Neuronal stem cell (in vitro differentiated cells): ENCODE results near the gene RNASE8.
A peak's percentile ranks its signal among the peaks of the same experiment; 100 is the strongest.

Source experiments
- DNase-seq: peaks from one replicate; pipeline ENCODE4 v3.0.0-alpha.2; 2013; ENCODE audit warnings: low spot score
- H2AFZ ChIP-seq: one replicate; pipeline ENCODE4 v1.6.1; 2013; ENCODE audit warnings: mild to moderate bottlenecking, low read length, inconsistent platforms
- H2AK5ac ChIP-seq: 2 replicates; pipeline ENCODE4 v1.6.1; 2013; ENCODE audit warnings: low read depth, mild to moderate bottlenecking, inconsistent platforms, low read length, moderate library complexity, mixed read lengths
- H2BK120ac ChIP-seq: 2 replicates; pipeline ENCODE4 v1.6.1; 2013; ENCODE audit warnings: low read depth, mild to moderate bottlenecking, inconsistent platforms, low read length, moderate library complexity, mixed read lengths
- H2BK12ac ChIP-seq: one replicate; pipeline ENCODE4 v1.6.1; 2013; ENCODE audit warnings: low read length, inconsistent platforms
- H2BK15ac ChIP-seq: 2 replicates; pipeline ENCODE4 v1.6.1; 2013; ENCODE audit warnings: mild to moderate bottlenecking, low read length, inconsistent platforms, mixed read lengths
- H2BK5ac ChIP-seq: one replicate; pipeline ENCODE4 v1.6.1; 2013; ENCODE audit warnings: inconsistent platforms, mild to moderate bottlenecking, low read length, moderate library complexity
- H3K14ac ChIP-seq: one replicate; pipeline ENCODE4 v1.6.1; 2013; ENCODE audit warnings: low read length, inconsistent platforms
- H3K18ac ChIP-seq: 2 replicates; pipeline ENCODE4 v1.6.1; 2013; ENCODE audit warnings: low read length, inconsistent platforms
- H3K23ac ChIP-seq: 2 replicates; pipeline ENCODE4 v1.6.1; 2013; ENCODE audit warnings: low read depth, mild to moderate bottlenecking, mixed read lengths, low read length, inconsistent platforms; ENCODE audit not compliant: poor library complexity
- H3K27ac ChIP-seq: replicated peaks from 3 replicates; pipeline ENCODE4 v1.5.1; 2013; ENCODE audit warnings: low read length, inconsistent platforms
- H3K27me3 ChIP-seq, 3 experiments: 2 replicates each; pipeline ENCODE4 v1.6.1; 2013; ENCODE audit warnings: low read length in 3 of 3, mild to moderate bottlenecking in 2 of 3, inconsistent platforms in 1 of 3, low read depth in 1 of 3, mixed read lengths in 1 of 3, moderate library complexity in 1 of 3; ENCODE audit not compliant: control insufficient read depth in 3 of 3, insufficient read depth in 3 of 3
- H3K36me3 ChIP-seq, 2 donors: replicated peaks in 1 of 2; 2 replicates each; pipeline ENCODE4 v1.6.1; 2013; ENCODE audit warnings: low read length in 2 of 2; ENCODE audit not compliant: control insufficient read depth in 2 of 2, insufficient read depth in 2 of 2
- H3K4ac ChIP-seq: 2 replicates; pipeline ENCODE4 v1.6.1; 2013; ENCODE audit warnings: inconsistent platforms, mild to moderate bottlenecking, low read length, moderate library complexity
- H3K4me1 ChIP-seq, 2 donors: 1 replicate in 1 of 2; 2 replicates in 1 of 2; pipeline ENCODE4 v1.6.1; 2013; ENCODE audit warnings: low read length in 2 of 2, low read depth in 1 of 2; ENCODE audit not compliant: control insufficient read depth in 2 of 2, insufficient read depth in 1 of 2
- H3K4me2 ChIP-seq: one replicate; pipeline ENCODE4 v1.6.1; 2013; ENCODE audit warnings: mild to moderate bottlenecking, low read length, inconsistent platforms; ENCODE audit not compliant: insufficient read depth, poor library complexity, severe bottlenecking
- H3K4me3 ChIP-seq, 2 donors: 2 replicates each; pipeline ENCODE4 v1.5.1; 2013; ENCODE audit warnings: low read length in 2 of 2, mild to moderate bottlenecking in 2 of 2, inconsistent platforms in 1 of 2, moderate library complexity in 1 of 2
- H3K79me1 ChIP-seq: one replicate; pipeline ENCODE4 v1.6.1; 2013; ENCODE audit warnings: low read depth, mild to moderate bottlenecking, inconsistent platforms, low read length, moderate library complexity
- H3K9ac ChIP-seq: one replicate; pipeline ENCODE4 v1.6.1; 2013; ENCODE audit warnings: mild to moderate bottlenecking, low read depth, low read length, inconsistent platforms; ENCODE audit not compliant: poor library complexity
- H3K9me3 ChIP-seq, 2 donors: replicated peaks in 1 of 2; 2 replicates each; pipeline versions ENCODE3 to v1.6.1; 2013; ENCODE audit warnings: low read length in 2 of 2, mild to moderate bottlenecking in 2 of 2, inconsistent platforms in 1 of 2, low read depth in 1 of 2, mixed read lengths in 1 of 2, moderate library complexity in 1 of 2; ENCODE audit not compliant: control insufficient read depth in 2 of 2, insufficient read depth in 1 of 2
- H4K8ac ChIP-seq: one replicate; pipeline ENCODE4 v1.6.1; 2013; ENCODE audit warnings: low read depth, mild to moderate bottlenecking, inconsistent platforms, low read length, moderate library complexity
- H4K91ac ChIP-seq: one replicate; pipeline ENCODE4 v1.6.1; 2013; ENCODE audit warnings: low read length, low read depth, mild to moderate bottlenecking, inconsistent platforms; ENCODE audit not compliant: poor library complexity
- WGBS, 2 donors: extraction: QIAGEN DNeasy Blood & Tissue Kit; methylation state at CpG; one replicate each; pipeline ENCODE4 v1.1.7; 2013; ENCODE audit warnings: missing lambda C conversion rate in 2 of 2, mixed read lengths in 1 of 2; ENCODE audit not compliant: insufficient read length in 2 of 2, insufficient replicate concordance in 1 of 2; ENCODE audit errors: extremely low coverage in 2 of 2; 5-methylcytosine and 5-hydroxymethylcytosine counted together

Gene RNASE8

GRCh38 chr14:21054768-21055145, 2.9 kb upstream of the RNASE8 start:
- no peak overlapping the region for H2BK12ac ChIP-seq
- no peak overlapping the region for H3K4ac ChIP-seq
- no peak overlapping the region for H2AFZ ChIP-seq
- H3K4me3 ChIP-seq: no peak overlapping the region
- peaks cover 0 to 33% (median 0%) of the 10 kb centered on the region in 3 experiments for H3K27me3 ChIP-seq
- no peak overlapping the region for H2AK5ac ChIP-seq
- H3K79me1 ChIP-seq: no peaks in the 10 kb centered on the region
- H3K27ac ChIP-seq: no peak overlapping the region
- no peak overlapping the region for H3K18ac ChIP-seq
- no peak overlapping the region for H3K23ac ChIP-seq
- WGBS, 2 donors: no CpG with 5 or more reads among the region's 4 CpGs
- H4K8ac ChIP-seq: no peak overlapping the region
- DNase-seq: no peak
- no peaks in the 10 kb centered on the region for H3K4me1 ChIP-seq
- no peak overlapping the region for H4K91ac ChIP-seq
- no peak overlapping the region for H3K4me2 ChIP-seq
- no peak overlapping the region for H3K14ac ChIP-seq
- H3K9me3 ChIP-seq: no peaks in the 10 kb centered on the region
- no peaks in the 10 kb centered on the region for H3K36me3 ChIP-seq
- H3K9ac ChIP-seq: no peak overlapping the region
- no peak overlapping the region for H2BK15ac ChIP-seq
- H2BK5ac ChIP-seq: no peak overlapping the region
- no peak overlapping the region for H2BK120ac ChIP-seq

- no peaks in the 10 kb centered on the region for H3K4me1 ChIP-seq
- no CpG with 5 or more reads among the region's 5 CpGs for WGBS, 2 donors
- H3K27me3 ChIP-seq: peaks cover 0 to 33% (median 0%) of the 10 kb centered on the region in 3 experiments
These were observed 2.0 kb upstream of the RNASE8 start for GRCh38 chr14:21055432-21056117.

GRCh38 chr14:21056520-21057163, 980 bp upstream of the RNASE8 start:
- Histone ChIP-seq H3K23ac (no peak overlapping the region), H3K36me3 (no peaks in the 10 kb centered on the region), H2BK5ac (no peak overlapping the region), H4K91ac (no peak overlapping the region), H3K14ac (no peak overlapping the region), H2BK15ac (no peak overlapping the region), H3K9me3 (no peaks in the 10 kb centered on the region), H4K8ac (no peak overlapping the region), H3K4ac (no peak overlapping the region), H3K4me1 (peaks cover 0 to 2% of the 10 kb centered on the region in 2 donors), H3K4me2 (no peak overlapping the region), H3K9ac (no peak overlapping the region), H3K18ac (no peak overlapping the region), H2AK5ac (no peak overlapping the region), H2BK120ac (no peak overlapping the region), H3K27ac (no peak overlapping the region), H3K79me1 (no peaks in the 10 kb centered on the region), H3K4me3 (no peak overlapping the region), H2AFZ (no peak overlapping the region), H2BK12ac (no peak overlapping the region), H3K27me3 (peaks cover 0 to 33% (median 0%) of the 10 kb centered on the region in 3 experiments)
- DNase-seq: no peak
- WGBS, 2 donors: no CpG with 5 or more reads among the region's 10 CpGs

More at GRCh38 chr14:21055432-21056117, 2.0 kb upstream of the RNASE8 start:
- H3K9ac ChIP-seq: no peak overlapping the region
- H3K4ac ChIP-seq: no peak overlapping the region
- H2AK5ac ChIP-seq: no peak overlapping the region
- H3K18ac ChIP-seq: no peak overlapping the region
- no peak overlapping the region for H3K4me3 ChIP-seq
- H2BK5ac ChIP-seq: no peak overlapping the region
- H3K14ac ChIP-seq: no peak overlapping the region
- no peak overlapping the region for H2BK15ac ChIP-seq
- H2AFZ ChIP-seq: peak overlapping the region; percentile 23
- H3K27ac ChIP-seq: no peak overlapping the region
- H3K4me2 ChIP-seq: no peak overlapping the region
- H2BK120ac ChIP-seq: no peak overlapping the region
- no peaks in the 10 kb centered on the region for H3K79me1 ChIP-seq
- no peak overlapping the region for H4K91ac ChIP-seq
- no peak overlapping the region for H3K23ac ChIP-seq
- H4K8ac ChIP-seq: no peak overlapping the region
- no peaks in the 10 kb centered on the region for H3K9me3 ChIP-seq
- no peak overlapping the region for H2BK12ac ChIP-seq
- no peak for DNase-seq
- H3K36me3 ChIP-seq: no peaks in the 10 kb centered on the region

GRCh38 chr14:21058903-21059302, 1.3 kb downstream of the RNASE8 start:
- H3K27me3 ChIP-seq: peaks cover 0 to 26% (median 0%) of the 10 kb centered on the region in 3 experiments
- H3K23ac ChIP-seq: peak overlapping the region; percentile 5
- H3K9ac ChIP-seq: no peak overlapping the region
- peak overlapping the region; percentile 2 for H3K18ac ChIP-seq
- no peak overlapping the region for H4K8ac ChIP-seq
- no peak overlapping the region for H3K4ac ChIP-seq
- no peaks in the 10 kb centered on the region for H3K79me1 ChIP-seq
- H3K36me3 ChIP-seq: no peaks in the 10 kb centered on the region
- H2AFZ ChIP-seq: no peak overlapping the region
- no peak overlapping the region for H3K4me3 ChIP-seq
- no CpG with 5 or more reads among the region's 5 CpGs for WGBS, 2 donors
- H2BK12ac ChIP-seq: no peak overlapping the region
- H3K4me2 ChIP-seq: no peak overlapping the region
- no peak overlapping the region for H3K27ac ChIP-seq
- H2BK5ac ChIP-seq: no peak overlapping the region
- no peaks in the 10 kb centered on the region for H3K9me3 ChIP-seq
- H4K91ac ChIP-seq: no peak overlapping the region
- no peak overlapping the region for H3K14ac ChIP-seq
- H2BK120ac ChIP-seq: no peak overlapping the region
- H3K4me1 ChIP-seq: peaks cover 4 to 9% of the 10 kb centered on the region in 2 donors
- H2BK15ac ChIP-seq: no peak overlapping the region
- no peak for DNase-seq
- H2AK5ac ChIP-seq: no peak overlapping the region
